Trophoblast cell (in vitro differentiated cells and primary cell): Measurements from ENCODE around the gene NCS1.
"Not testable (repeated sequence)": the region's sequence is repeated elsewhere in the genome, so short reads cannot be mapped to it uniquely, and the experiment has no call there.

ENCODE experiments used
- DNase-seq, 2 donors: peaks; one replicate each; pipeline ENCODE4 v3.0.0-alpha.2; 2016
- H2AFZ ChIP-seq: 2 replicates; pipeline ENCODE4 v1.6.1; 2013; ENCODE audit warnings: low read length, moderate library complexity, mild to moderate bottlenecking; ENCODE audit not compliant: insufficient read depth, poor library complexity
- H2AK5ac ChIP-seq: 2 replicates; pipeline ENCODE4 v1.6.1; 2013; ENCODE audit warnings: mild to moderate bottlenecking, low read length
- H2BK120ac ChIP-seq: 2 replicates; pipeline ENCODE4 v1.6.1; 2013; ENCODE audit warnings: low read length, mild to moderate bottlenecking, moderate library complexity; ENCODE audit not compliant: insufficient read depth, poor library complexity
- H2BK12ac ChIP-seq: 2 replicates; pipeline ENCODE4 v1.6.1; 2013; ENCODE audit warnings: mild to moderate bottlenecking, low read length, moderate library complexity
- H2BK5ac ChIP-seq: 2 replicates; pipeline ENCODE4 v1.6.1; 2013; ENCODE audit warnings: low read length, low read depth, moderate library complexity, mild to moderate bottlenecking; ENCODE audit not compliant: poor library complexity
- H3K14ac ChIP-seq: 2 replicates; pipeline ENCODE4 v1.6.1; 2013; ENCODE audit warnings: mild to moderate bottlenecking, low read length
- H3K18ac ChIP-seq: 2 replicates; pipeline ENCODE4 v1.6.1; 2013; ENCODE audit warnings: mild to moderate bottlenecking, low read length
- H3K23ac ChIP-seq: 2 replicates; pipeline ENCODE4 v1.6.1; 2013; ENCODE audit warnings: low read length
- H3K27ac ChIP-seq: 2 replicates; pipeline ENCODE4 v1.5.1; 2013; ENCODE audit warnings: low read depth, mild to moderate bottlenecking, inconsistent platforms, low read length, moderate library complexity
- H3K27me3 ChIP-seq: 2 replicates; pipeline ENCODE4 v1.6.1; 2013; ENCODE audit warnings: inconsistent platforms, mild to moderate bottlenecking, low read length, moderate library complexity; ENCODE audit not compliant: insufficient read depth
- H3K36me3 ChIP-seq, 2 experiments: 1 replicate in 1 of 2; 2 replicates in 1 of 2; pipeline ENCODE4 v1.6.1; 2013; ENCODE audit warnings: low read length in 2 of 2, mild to moderate bottlenecking in 2 of 2, moderate library complexity in 1 of 2; ENCODE audit not compliant: insufficient read depth in 2 of 2, control insufficient read depth in 1 of 2
- H3K4ac ChIP-seq: 2 replicates; pipeline ENCODE4 v1.6.1; 2013; ENCODE audit warnings: low read depth, mild to moderate bottlenecking, low read length, moderate library complexity
- H3K4me1 ChIP-seq, 2 experiments: 1 replicate in 1 of 2; 2 replicates in 1 of 2; pipeline ENCODE4 v1.6.1; 2013; ENCODE audit warnings: low read length in 2 of 2, mild to moderate bottlenecking in 2 of 2, moderate library complexity in 1 of 2; ENCODE audit not compliant: insufficient read depth in 2 of 2, control insufficient read depth in 1 of 2
- H3K4me2 ChIP-seq: 2 replicates; pipeline ENCODE4 v1.6.1; 2013; ENCODE audit warnings: inconsistent platforms, mild to moderate bottlenecking, low read length, moderate library complexity
- H3K4me3 ChIP-seq: 2 replicates; pipeline ENCODE4 v1.5.1; 2013; ENCODE audit warnings: mild to moderate bottlenecking, low read depth, low read length, inconsistent platforms
- H3K79me1 ChIP-seq: one replicate; pipeline ENCODE4 v1.6.1; 2013; ENCODE audit warnings: low read length
- H3K79me2 ChIP-seq: 2 replicates; pipeline ENCODE4 v1.6.1; 2013; ENCODE audit warnings: low read length, mild to moderate bottlenecking; ENCODE audit not compliant: control insufficient read depth, insufficient read depth, poor library complexity
- H3K9ac ChIP-seq: 2 replicates; pipeline ENCODE4 v1.6.1; 2013; ENCODE audit warnings: mild to moderate bottlenecking, low read length
- H3K9me3 ChIP-seq: 2 replicates; pipeline ENCODE4 v1.6.1; 2013; ENCODE audit warnings: low read depth, mild to moderate bottlenecking, control low read depth, inconsistent platforms, low read length; ENCODE audit not compliant: insufficient read depth
- H4K12ac ChIP-seq: 2 replicates; pipeline ENCODE4 v1.6.1; 2013; ENCODE audit warnings: low read depth, mild to moderate bottlenecking, low read length, moderate library complexity
- H4K8ac ChIP-seq: 2 replicates; pipeline ENCODE4 v1.6.1; 2013; ENCODE audit warnings: low read depth, mild to moderate bottlenecking, low read length, moderate library complexity
- H4K91ac ChIP-seq: one replicate; pipeline ENCODE4 v1.6.1; 2013; ENCODE audit warnings: low read depth, mild to moderate bottlenecking, low read length, moderate library complexity
- WGBS: extraction: QIAGEN DNeasy Blood & Tissue Kit; methylation state at CpG from one replicate; pipeline ENCODE4 v1.1.7; 2013; ENCODE audit warnings: missing lambda C conversion rate; ENCODE audit not compliant: insufficient read length, insufficient coverage; ENCODE audit errors: extremely low coverage; 5-methylcytosine and 5-hydroxymethylcytosine counted together

NCS1 gene

DNA sequence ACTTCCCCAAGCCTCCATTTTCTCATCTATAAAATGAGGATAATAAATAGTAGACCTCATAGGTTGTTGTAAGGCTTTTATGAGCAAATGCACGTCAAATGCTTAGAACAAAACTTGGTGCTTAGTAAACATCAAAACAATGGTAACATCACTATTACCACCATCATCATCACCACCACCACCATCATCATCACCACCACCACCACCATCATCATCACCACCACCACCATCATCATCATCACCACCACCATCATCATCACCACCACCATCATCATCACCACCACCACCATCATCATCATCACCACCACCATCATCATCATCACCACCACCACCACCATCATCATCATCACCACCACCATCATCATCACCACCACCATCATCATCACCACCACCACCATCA lies 105.3 kb downstream of the NCS1 start:
- not testable (repeated sequence) for H3K27ac ChIP-seq, H4K12ac ChIP-seq

DNA sequence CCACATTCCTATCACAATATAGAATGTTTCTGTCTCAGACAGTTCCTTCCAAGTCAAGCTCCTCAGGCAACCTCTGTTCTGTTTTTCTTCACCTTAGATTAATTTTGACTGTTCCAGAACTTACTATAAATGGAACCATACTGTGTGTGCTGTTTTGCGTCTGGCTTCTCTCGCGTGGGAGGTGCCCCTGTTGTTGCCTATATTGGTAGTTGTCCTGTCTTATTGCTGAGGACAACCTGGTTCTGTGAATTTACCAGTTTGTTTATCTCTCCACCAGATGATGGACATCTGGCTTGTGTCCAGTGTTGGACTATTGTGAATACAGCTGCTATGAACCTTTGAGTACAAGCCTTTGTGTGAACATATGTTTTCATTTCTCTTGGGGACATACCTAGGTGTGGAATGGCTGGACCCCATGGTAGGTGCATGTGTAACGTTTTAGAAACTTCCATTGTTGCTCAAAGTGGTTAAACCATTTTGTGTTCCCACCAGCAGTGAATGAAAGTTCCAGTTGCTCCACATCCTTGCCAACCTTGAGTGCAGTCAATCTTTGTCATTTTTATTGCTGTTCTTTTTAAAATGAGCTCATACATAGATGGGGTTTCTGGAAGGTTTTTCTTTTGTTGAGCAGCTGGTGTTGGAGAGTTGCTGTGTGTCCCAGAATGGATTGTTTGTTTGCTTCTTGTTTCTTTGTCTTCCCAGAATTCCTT lies 111.5 kb downstream of the NCS1 start:
- H3K36me3 ChIP-seq: no peaks in the 10 kb centered on the region
- H3K4me3 ChIP-seq: no peak overlapping the region
- H3K79me1 ChIP-seq: no peaks in the 10 kb centered on the region
- no peak overlapping the region for H3K4me2 ChIP-seq
- H2AK5ac ChIP-seq: no peak overlapping the region
- no peaks in the 10 kb centered on the region for H3K79me2 ChIP-seq
- H3K9ac ChIP-seq: no peak overlapping the region
- H3K27ac ChIP-seq: no peak overlapping the region
- H2BK12ac ChIP-seq: no peak overlapping the region
- no peak overlapping the region for H2BK120ac ChIP-seq
- H3K14ac ChIP-seq: no peak overlapping the region
- no peak overlapping the region for H4K12ac ChIP-seq
- H3K4me1 ChIP-seq: peaks cover 2 to 4% of the 10 kb centered on the region in 2 experiments
- no peaks in the 10 kb centered on the region for H3K27me3 ChIP-seq
- H3K4ac ChIP-seq: no peak overlapping the region
- H4K8ac ChIP-seq: no peak overlapping the region
- no CpG with 5 or more reads among the region's 4 CpGs for WGBS
- H2AFZ ChIP-seq: no peak overlapping the region
- no peak overlapping the region for H3K18ac ChIP-seq
- H3K23ac ChIP-seq: no peak overlapping the region
- H4K91ac ChIP-seq: peak overlapping the region; percentile 36
- H2BK5ac ChIP-seq: no peak overlapping the region
- DNase-seq: no peak
- H3K9me3 ChIP-seq: no peaks in the 10 kb centered on the region

More for the DNA sequence above, 105.3 kb downstream of the NCS1 start:
- not testable (repeated sequence) for H3K4me2 ChIP-seq, H2BK120ac ChIP-seq, H3K36me3 ChIP-seq, H3K9ac ChIP-seq, H3K23ac ChIP-seq, H2AK5ac ChIP-seq, H3K27me3 ChIP-seq, H3K4ac ChIP-seq, H3K9me3 ChIP-seq, H2BK5ac ChIP-seq, H3K14ac ChIP-seq, H3K79me2 ChIP-seq, H2BK12ac ChIP-seq, H2AFZ ChIP-seq, H4K91ac ChIP-seq, H3K4me3 ChIP-seq, DNase-seq, H3K4me1 ChIP-seq, H3K79me1 ChIP-seq, H3K18ac ChIP-seq, H4K8ac ChIP-seq
- no CpG with 5 or more reads among the region's 1 CpG for WGBS

DNA sequence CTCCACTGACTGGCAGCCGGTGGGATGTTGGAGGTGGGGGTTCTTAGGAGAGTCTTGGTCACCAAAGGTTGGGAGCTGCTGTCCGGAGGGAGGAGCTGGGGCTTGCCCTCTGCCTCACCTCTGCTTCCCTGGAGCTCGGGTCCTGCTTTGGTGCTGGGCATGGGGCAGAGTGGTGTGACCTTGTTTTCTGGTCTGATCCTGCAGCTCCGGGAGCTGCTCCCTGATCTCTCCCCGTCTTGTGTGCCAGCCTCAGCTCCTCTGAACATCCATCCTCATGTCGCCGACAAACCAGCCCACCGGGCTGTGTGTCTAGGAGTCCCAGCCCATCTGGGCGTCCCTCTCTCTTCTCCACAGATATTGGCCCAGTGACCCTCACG lies 112.0 kb downstream of the NCS1 start:
- peaks cover 4 to 5% of the 10 kb centered on the region in 2 experiments for H3K4me1 ChIP-seq
- no peak overlapping the region for H3K4me2 ChIP-seq
- H3K23ac ChIP-seq: no peak overlapping the region
- no peaks in the 10 kb centered on the region for H3K9me3 ChIP-seq
- WGBS: no CpG with 5 or more reads among the region's 10 CpGs
- H3K27ac ChIP-seq: no peak overlapping the region
- no peaks in the 10 kb centered on the region for H3K36me3 ChIP-seq
- H3K9ac ChIP-seq: no peak overlapping the region
- H3K4me3 ChIP-seq: no peak overlapping the region
- H3K14ac ChIP-seq: peak overlapping the region; percentile 35
- H2BK120ac ChIP-seq: no peak overlapping the region
- H2BK12ac ChIP-seq: no peak overlapping the region
- H3K18ac ChIP-seq: no peak overlapping the region
- peak overlapping the region; percentile 36 for H4K91ac ChIP-seq
- H2AK5ac ChIP-seq: no peak overlapping the region
- H3K4ac ChIP-seq: no peak overlapping the region
- DNase-seq: no peak
- H3K79me1 ChIP-seq: no peaks in the 10 kb centered on the region
- no peak overlapping the region for H2BK5ac ChIP-seq
- H2AFZ ChIP-seq: no peak overlapping the region
- no peak overlapping the region for H4K12ac ChIP-seq
- H3K27me3 ChIP-seq: no peaks in the 10 kb centered on the region
- no peak overlapping the region for H4K8ac ChIP-seq
- H3K79me2 ChIP-seq: no peaks in the 10 kb centered on the region

DNA sequence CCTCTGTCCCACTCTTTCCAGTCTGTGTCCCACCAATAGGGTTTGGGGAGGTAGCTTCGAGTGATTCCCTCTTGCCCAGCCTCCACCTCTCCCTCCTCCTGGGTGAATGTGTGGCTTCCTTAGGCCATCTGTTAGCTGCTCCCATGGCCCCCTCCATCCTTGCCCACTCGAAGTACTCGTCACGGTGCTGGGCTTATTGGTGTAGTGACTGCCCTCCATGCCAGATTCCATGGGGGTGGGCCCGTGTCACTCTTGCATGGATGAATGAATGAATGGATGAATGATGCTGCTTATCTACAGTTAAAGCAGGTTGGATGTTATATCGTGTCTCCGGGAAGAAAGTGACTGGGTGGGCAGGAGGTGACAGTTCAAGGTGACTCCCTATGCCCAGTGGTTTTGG lies 112.5 kb downstream of the NCS1 start:
- no peak overlapping the region for H3K23ac ChIP-seq
- no peaks in the 10 kb centered on the region for H3K9me3 ChIP-seq
- no peaks in the 10 kb centered on the region for H3K36me3 ChIP-seq
- no peaks in the 10 kb centered on the region for H3K79me2 ChIP-seq
- DNase-seq: no peak
- H2BK5ac ChIP-seq: no peak overlapping the region
- no peaks in the 10 kb centered on the region for H3K79me1 ChIP-seq
- no peak overlapping the region for H3K4ac ChIP-seq
- no peak overlapping the region for H3K14ac ChIP-seq
- H2AK5ac ChIP-seq: no peak overlapping the region
- H3K9ac ChIP-seq: no peak overlapping the region
- no peak overlapping the region for H2BK120ac ChIP-seq
- no peak overlapping the region for H3K4me2 ChIP-seq
- no peak overlapping the region for H2BK12ac ChIP-seq
- peaks cover 4 to 5% of the 10 kb centered on the region in 2 experiments for H3K4me1 ChIP-seq
- H4K8ac ChIP-seq: no peak overlapping the region
- no CpG with 5 or more reads among the region's 7 CpGs for WGBS
- H3K18ac ChIP-seq: no peak overlapping the region
- H3K27me3 ChIP-seq: no peaks in the 10 kb centered on the region
- no peak overlapping the region for H4K12ac ChIP-seq
- H3K4me3 ChIP-seq: no peak overlapping the region
- H2AFZ ChIP-seq: no peak overlapping the region
- no peak overlapping the region for H3K27ac ChIP-seq
- peak overlapping the region; percentile 36 for H4K91ac ChIP-seq
